ACC112 (cell line): Measurements from ENCODE around the gene DEFB115.
"Not testable (repeated sequence)": the region's sequence is repeated elsewhere in the genome, so short reads cannot be mapped to it uniquely, and the experiment has no call there.

ENCODE experiments used
- H2AFZ ChIP-seq: fragments of 200-600 bp; sonication (generic); one replicate; pipeline ENCODE4 v1.6.0; 2017; ENCODE audit warnings: antibody characterized with exemption, low read length; ENCODE audit not compliant: unreplicated experiment
- H3K27ac ChIP-seq: fragments of 200-600 bp; sonication (generic); 2 replicates; pipeline ENCODE4 v1.5.1; 2014; ENCODE audit warnings: low read depth, mild to moderate bottlenecking, antibody characterized with exemption, low read length, moderate library complexity
- H3K27me3 ChIP-seq: fragments of 200-600 bp; sonication (generic); 2 replicates; pipeline ENCODE4 v1.6.1; 2014; ENCODE audit warnings: mild to moderate bottlenecking, antibody characterized with exemption, low read length, moderate library complexity, mixed read lengths; ENCODE audit not compliant: insufficient read depth
- H3K36me3 ChIP-seq: fragments of 200-600 bp; sonication (generic); 2 replicates; pipeline ENCODE4 v1.6.1; 2016; ENCODE audit warnings: mild to moderate bottlenecking, antibody characterized with exemption, low read length, moderate library complexity, mixed read lengths; ENCODE audit not compliant: insufficient read depth
- H3K4me1 ChIP-seq: fragments of 200-600 bp; sonication (generic); one replicate; pipeline ENCODE4 v1.6.1; 2016; ENCODE audit warnings: low read length, mixed read lengths; ENCODE audit not compliant: insufficient read depth, unreplicated experiment, control insufficient read depth
- H3K4me3 ChIP-seq: fragments of 200-600 bp; sonication (generic); 2 replicates; pipeline ENCODE4 v1.5.1; 2014; ENCODE audit warnings: mild to moderate bottlenecking, low read depth, low read length
- H3K79me2 ChIP-seq: fragments of 200-600 bp; sonication (generic); one replicate; pipeline ENCODE4 v1.6.0; 2016; ENCODE audit warnings: low read length; ENCODE audit not compliant: control insufficient read depth, unreplicated experiment, insufficient read depth

The DEFB115 gene, protein sequence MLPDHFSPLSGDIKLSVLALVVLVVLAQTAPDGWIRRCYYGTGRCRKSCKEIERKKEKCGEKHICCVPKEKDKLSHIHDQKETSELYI

DNA sequence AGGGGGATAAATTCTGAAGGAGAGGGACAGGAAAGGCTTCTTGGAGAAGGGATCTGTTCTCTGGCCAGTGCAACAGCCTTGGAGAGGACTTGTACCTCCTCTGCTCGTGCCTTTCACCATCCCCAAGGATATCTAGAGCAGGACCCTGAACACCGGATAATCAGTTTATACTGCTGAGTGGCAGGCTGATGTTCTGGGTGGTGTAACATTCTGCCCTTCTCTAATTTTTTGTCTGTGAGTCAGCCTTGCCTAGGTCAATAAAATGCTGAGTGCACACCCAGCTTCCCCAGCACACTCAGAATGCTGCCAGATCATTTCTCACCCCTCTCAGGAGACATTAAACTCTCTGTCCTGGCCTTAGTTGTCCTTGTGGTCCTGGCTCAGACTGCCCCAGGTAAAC, at the start of gene DEFB115:
TSS of gene DEFB115 (plus strand) at position 301 of the 400 bp plus-strand sequence. CDS start at position 301, 0 bp downstream.
- no peak within 1 kb of the TSS for H3K4me3 ChIP-seq
- H2AFZ ChIP-seq: no peak within 1 kb of the TSS
- H3K36me3 ChIP-seq: no peaks in the 10 kb centered on the region
- H3K27ac ChIP-seq: no peak within 1 kb of the TSS
- no peaks in the 10 kb centered on the region for H3K79me2 ChIP-seq
- H3K4me1 ChIP-seq: no peaks in the 10 kb centered on the region
- no peaks in the 10 kb centered on the region for H3K27me3 ChIP-seq

GRCh38 chr20:31236953-31237352, 20.5 kb upstream of the DEFB115 start:
- Histone ChIP-seq H3K27me3 (no peaks in the 10 kb centered on the region), H3K4me3 (no peak overlapping the region)

DNA sequence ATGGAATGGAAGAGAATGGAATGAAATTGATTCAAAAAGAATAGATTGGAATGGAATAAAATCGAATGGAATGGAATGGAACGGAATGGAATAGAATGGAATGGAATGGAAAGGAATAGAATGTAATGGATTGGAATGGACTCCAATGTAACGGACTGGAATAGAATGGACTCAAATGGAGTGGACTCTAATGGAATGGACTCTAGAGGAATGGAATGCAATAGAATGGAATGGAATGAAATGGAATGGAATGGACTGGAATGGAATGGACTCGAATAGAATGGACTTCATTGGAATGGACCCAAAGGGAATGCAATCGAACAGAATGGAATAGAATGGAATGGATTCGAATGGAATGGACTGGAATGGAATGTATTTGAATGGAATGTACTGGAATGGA, 19.7 kb upstream of the DEFB115 start:
- Histone ChIP-seq H3K27ac (no peak overlapping the region), H3K27me3 (no peaks in the 10 kb centered on the region), H3K4me3 (no peak overlapping the region), H3K4me1 (no peaks in the 10 kb centered on the region), H2AFZ (no peak overlapping the region), H3K79me2 (no peaks in the 10 kb centered on the region), H3K36me3 (no peaks in the 10 kb centered on the region)

More at GRCh38 chr20:31236953-31237352, 20.5 kb upstream of the DEFB115 start:
- no peak overlapping the region for H2AFZ ChIP-seq
- no peaks in the 10 kb centered on the region for H3K36me3 ChIP-seq
- H3K27ac ChIP-seq: no peak overlapping the region
- no peaks in the 10 kb centered on the region for H3K4me1 ChIP-seq
- no peaks in the 10 kb centered on the region for H3K79me2 ChIP-seq

DNA sequence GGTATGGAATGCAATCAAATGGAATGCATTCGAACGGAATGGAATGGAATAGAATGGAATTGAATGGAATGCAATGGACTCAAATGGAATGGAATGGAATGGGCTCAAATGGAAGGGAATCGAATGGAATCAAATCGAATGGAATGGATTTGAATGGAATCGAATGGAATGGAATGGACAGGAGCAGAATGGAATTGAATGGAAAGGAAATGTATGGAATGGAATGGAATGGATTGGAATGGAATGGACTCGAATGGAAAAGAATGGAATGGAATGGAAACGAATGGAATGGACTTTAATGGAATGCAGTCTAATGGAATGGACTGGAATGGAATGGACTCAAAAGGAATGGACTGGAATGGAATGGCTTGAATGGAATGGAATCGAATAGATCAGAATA, 18.3 kb upstream of the DEFB115 start:
- Histone ChIP-seq H3K4me3 (no peak overlapping the region), H3K36me3 (no peaks in the 10 kb centered on the region), H2AFZ (no peak overlapping the region), H3K27ac (no peak overlapping the region), H3K27me3 (no peaks in the 10 kb centered on the region), H3K4me1 (no peaks in the 10 kb centered on the region), H3K79me2 (no peaks in the 10 kb centered on the region)

GRCh38 chr20:31256959-31257358, 505 bp upstream of the DEFB115 start:
- Histone ChIP-seq H3K79me2 (no peaks in the 10 kb centered on the region), H2AFZ (no peak overlapping the region), H3K4me3 (no peak overlapping the region), H3K4me1 (no peaks in the 10 kb centered on the region), H3K27me3 (no peaks in the 10 kb centered on the region), H3K36me3 (no peaks in the 10 kb centered on the region), H3K27ac (no peak overlapping the region)

GRCh38 chr20:31260326-31260932, 3.0 kb downstream of the DEFB115 start:
- Histone ChIP-seq H3K27ac (no peak overlapping the region), H3K4me1 (no peaks in the 10 kb centered on the region), H3K27me3 (no peaks in the 10 kb centered on the region), H3K36me3 (no peaks in the 10 kb centered on the region), H2AFZ (no peak overlapping the region), H3K79me2 (no peaks in the 10 kb centered on the region), H3K4me3 (no peak overlapping the region)

GRCh38 chr20:31274441-31274840, 17.0 kb downstream of the DEFB115 start:
- no peak overlapping the region for H3K4me3 ChIP-seq
- H2AFZ ChIP-seq: no peak overlapping the region
- H3K27ac ChIP-seq: no peak overlapping the region
- no peaks in the 10 kb centered on the region for H3K79me2 ChIP-seq
- H3K4me1 ChIP-seq: no peaks in the 10 kb centered on the region
- no peaks in the 10 kb centered on the region for H3K36me3 ChIP-seq
- H3K27me3 ChIP-seq: no peaks in the 10 kb centered on the region

GRCh38 chr20:31278178-31278577, 20.7 kb downstream of the DEFB115 start:
- Histone ChIP-seq H2AFZ (no peak overlapping the region), H3K36me3 (no peaks in the 10 kb centered on the region), H3K27me3 (no peaks in the 10 kb centered on the region), H3K27ac (no peak overlapping the region), H3K79me2 (no peaks in the 10 kb centered on the region), H3K4me3 (no peak overlapping the region), H3K4me1 (no peaks in the 10 kb centered on the region)

- not testable (repeated sequence) for H3K4me1 ChIP-seq, H2AFZ ChIP-seq, H3K27ac ChIP-seq, H3K27me3 ChIP-seq, H3K79me2 ChIP-seq, H3K4me3 ChIP-seq, H3K36me3 ChIP-seq
Observed at GRCh38 chr20:31284964-31285363, 27.5 kb downstream of the DEFB115 start.

DNA sequence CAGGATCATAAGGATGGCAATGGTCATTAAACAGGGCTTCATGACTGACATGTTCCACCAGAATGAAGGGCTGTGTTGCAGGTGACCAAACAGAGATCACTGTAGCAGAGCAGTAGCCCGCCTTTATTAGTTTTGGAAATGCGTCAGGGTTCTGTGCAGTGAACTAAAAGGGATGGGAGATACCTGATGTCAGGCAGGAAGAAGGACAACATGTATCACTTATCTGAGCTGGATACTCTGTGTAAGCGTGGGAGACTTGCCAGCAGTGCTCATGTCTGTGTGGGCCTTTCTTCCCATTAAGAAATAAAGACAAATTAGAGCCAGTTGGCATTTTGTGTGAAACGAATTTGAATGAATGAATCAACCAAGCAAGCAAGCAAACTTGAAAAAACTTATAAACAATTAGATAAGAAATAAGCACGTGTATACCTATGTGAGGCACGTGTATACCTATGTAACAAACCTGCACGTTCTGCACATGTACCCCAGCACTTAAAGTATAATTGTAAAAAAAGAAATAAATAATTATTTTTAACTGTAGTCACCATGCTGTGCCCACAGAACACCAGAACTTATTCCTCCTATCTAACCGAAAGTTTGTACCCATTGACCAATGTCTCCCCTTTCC, 51.2 kb downstream of the DEFB115 start, which contains the start of gene DEFB116:
TSS of gene DEFB116 (minus strand) at position 51 of the 628 bp plus-strand sequence. CDS start at position 51, 0 bp downstream.
- H3K27ac ChIP-seq: no peak within 1 kb of the TSS
- H3K4me1 ChIP-seq: no peaks in the 10 kb centered on the region
- no peaks in the 10 kb centered on the region for H3K27me3 ChIP-seq
- no peaks in the 10 kb centered on the region for H3K79me2 ChIP-seq
- H3K4me3 ChIP-seq: no peak within 1 kb of the TSS
- no peak within 1 kb of the TSS for H2AFZ ChIP-seq
- no peaks in the 10 kb centered on the region for H3K36me3 ChIP-seq
